SU-DHL-6 (cell line): Measurements from ENCODE around the gene ETFRF1.

Experiments used
- H2AFZ ChIP-seq: fragments of 200-600 bp; sonication (generic); 2 replicates; pipeline ENCODE4 v1.6.1; 2014; ENCODE audit warnings: low read depth, mild to moderate bottlenecking, moderate library complexity, mixed read lengths, antibody characterized with exemption, low read length; ENCODE audit not compliant: severe bottlenecking
- H3F3A ChIP-seq: fragments of 200-600 bp; shearing (Covaris generic); 2 replicates; pipeline ENCODE4 v1.6.0; 2016; ENCODE audit warnings: antibody characterized with exemption, mild to moderate bottlenecking; ENCODE audit not compliant: insufficient read depth
- H3K27ac ChIP-seq: fragments of 200-600 bp; sonication (generic); 2 replicates; pipeline ENCODE4 v1.5.1; 2016; ENCODE audit warnings: low read depth, mild to moderate bottlenecking, low read length, moderate library complexity, mixed read lengths
- H3K27me3 ChIP-seq: fragments of 200-600 bp; sonication (generic), shearing (Covaris generic); 2 replicates; pipeline ENCODE4 v1.6.0; 2014; ENCODE audit warnings: mild to moderate bottlenecking, low read length
- H3K36me3 ChIP-seq: fragments of 200-600 bp; sonication (generic); 2 replicates; pipeline ENCODE4 v1.6.1; 2014; ENCODE audit warnings: mild to moderate bottlenecking, low read length, mixed read lengths
- H3K4me2 ChIP-seq: fragments of 300-600, 200-600 bp; shearing (Covaris generic), sonication (generic); 2 replicates; pipeline ENCODE4 v1.6.0; 2014; ENCODE audit warnings: low read length, low read depth, mild to moderate bottlenecking; ENCODE audit not compliant: poor library complexity, severe bottlenecking
- H3K4me3 ChIP-seq: fragments of 200-600 bp; sonication (generic); 2 replicates; pipeline ENCODE4 v1.5.1; 2014; ENCODE audit warnings: antibody characterized with exemption, low read length, mild to moderate bottlenecking, mixed read lengths; ENCODE audit not compliant: insufficient read depth, poor library complexity, severe bottlenecking
- H3K79me2 ChIP-seq: fragments of 200-600 bp; sonication (generic); 2 replicates; pipeline ENCODE4 v1.6.1; 2014; ENCODE audit warnings: mild to moderate bottlenecking, low read length, moderate library complexity; ENCODE audit not compliant: insufficient read depth
- H3K9ac ChIP-seq: fragments of 200-600 bp; sonication (generic); 2 replicates; pipeline ENCODE4 v1.7.0; 2014; ENCODE audit warnings: mild to moderate bottlenecking, low read length
- H3K9me2 ChIP-seq: fragments of 200-600 bp; sonication (generic); replicated peaks from 2 replicates; pipeline ENCODE4 v1.6.1; 2014; ENCODE audit warnings: low read length; ENCODE audit not compliant: insufficient read depth
- H3K9me3 ChIP-seq: fragments of 200-600 bp; sonication (generic); 2 replicates; pipeline ENCODE4 v1.6.1; 2014; ENCODE audit warnings: low read length, mixed read lengths; ENCODE audit not compliant: insufficient read depth
- H4K20me1 ChIP-seq: fragments of 200-600 bp; sonication (generic); 2 replicates; pipeline ENCODE4 v1.6.1; 2014; ENCODE audit warnings: low read depth, mild to moderate bottlenecking, antibody characterized with exemption, low read length, moderate library complexity, mixed read lengths
- EZH2phosphoT487 ChIP-seq: fragments of 200-600 bp; sonication (generic), shearing (Covaris generic); conservative IDR thresholded peaks from 2 replicates; pipeline ENCODE4 v1.6.1; 2018; ENCODE audit warnings: mild to moderate bottlenecking, antibody characterized with exemption, low read length, moderate library complexity, mixed read lengths
- TF ChIP-seq, protein P1 (sequence below): fragments of 200-600 bp; sonication (generic); IDR thresholded peaks from one replicate; pipeline ENCODE4 v1.5.1; 2017; ENCODE audit warnings: antibody characterized with exemption, mild to moderate bottlenecking, low read length, moderate library complexity; ENCODE audit not compliant: insufficient read depth, poor library complexity, severe bottlenecking

The ETFRF1 gene

DNA sequence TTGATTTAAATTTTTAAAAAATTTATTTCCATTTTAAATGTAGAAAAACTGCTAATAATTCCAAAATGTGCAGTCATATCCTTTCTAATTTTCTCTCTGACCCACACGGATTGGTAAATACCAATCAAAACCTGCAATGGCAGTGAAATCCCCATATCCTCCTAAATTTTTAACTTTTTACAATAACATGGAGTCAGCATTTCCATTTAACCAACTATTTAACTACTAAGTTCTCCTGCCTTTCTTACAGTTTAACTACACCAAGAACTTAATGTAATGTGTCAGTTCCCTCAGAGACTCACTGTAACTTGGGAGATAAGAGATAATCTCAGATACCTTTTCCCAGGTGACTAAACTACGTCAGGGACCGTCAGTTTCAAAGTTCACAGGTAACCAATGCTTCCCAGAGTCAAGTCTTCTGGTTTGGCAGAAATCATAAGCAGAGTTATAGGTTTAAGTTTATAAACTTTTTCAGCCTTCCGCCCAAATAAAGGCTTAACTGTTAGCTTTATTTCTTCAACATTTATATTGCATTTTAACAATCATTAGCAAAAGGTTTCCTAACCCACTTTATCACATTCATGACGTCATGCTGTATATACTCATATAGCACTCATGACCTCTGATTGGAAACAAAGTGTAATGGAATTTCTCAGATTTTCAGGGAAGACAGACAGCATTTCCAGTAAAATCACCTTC is 48.1 kb downstream of the ETFRF1 start:
- H3K9me2 ChIP-seq: no peaks in the 10 kb centered on the region
- H3K4me2 ChIP-seq: no peak overlapping the region
- H2AFZ ChIP-seq: no peak overlapping the region
- no peaks in the 10 kb centered on the region for H4K20me1 ChIP-seq
- H3F3A ChIP-seq: peaks cover 26% of the 10 kb centered on the region; the same call in 1 of the 2 replicates
- H3K36me3 ChIP-seq: 0 out of 2 replicates have a peak, but pooled peaks cover 3% of the 10 kb centered on the region
- H3K4me3 ChIP-seq: no peak overlapping the region
- no peak overlapping the region for H3K9ac ChIP-seq
- no peak overlapping the region for H3K27ac ChIP-seq
- TF ChIP-seq, protein P1, sequence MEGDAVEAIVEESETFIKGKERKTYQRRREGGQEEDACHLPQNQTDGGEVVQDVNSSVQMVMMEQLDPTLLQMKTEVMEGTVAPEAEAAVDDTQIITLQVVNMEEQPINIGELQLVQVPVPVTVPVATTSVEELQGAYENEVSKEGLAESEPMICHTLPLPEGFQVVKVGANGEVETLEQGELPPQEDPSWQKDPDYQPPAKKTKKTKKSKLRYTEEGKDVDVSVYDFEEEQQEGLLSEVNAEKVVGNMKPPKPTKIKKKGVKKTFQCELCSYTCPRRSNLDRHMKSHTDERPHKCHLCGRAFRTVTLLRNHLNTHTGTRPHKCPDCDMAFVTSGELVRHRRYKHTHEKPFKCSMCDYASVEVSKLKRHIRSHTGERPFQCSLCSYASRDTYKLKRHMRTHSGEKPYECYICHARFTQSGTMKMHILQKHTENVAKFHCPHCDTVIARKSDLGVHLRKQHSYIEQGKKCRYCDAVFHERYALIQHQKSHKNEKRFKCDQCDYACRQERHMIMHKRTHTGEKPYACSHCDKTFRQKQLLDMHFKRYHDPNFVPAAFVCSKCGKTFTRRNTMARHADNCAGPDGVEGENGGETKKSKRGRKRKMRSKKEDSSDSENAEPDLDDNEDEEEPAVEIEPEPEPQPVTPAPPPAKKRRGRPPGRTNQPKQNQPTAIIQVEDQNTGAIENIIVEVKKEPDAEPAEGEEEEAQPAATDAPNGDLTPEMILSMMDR: no peak
- no peak for TF ChIP-seq EZH2phosphoT487
- no peaks in the 10 kb centered on the region for H3K9me3 ChIP-seq
- H3K27me3 ChIP-seq: no peaks in the 10 kb centered on the region
- peaks cover 40% of the 10 kb centered on the region for H3K79me2 ChIP-seq

DNA sequence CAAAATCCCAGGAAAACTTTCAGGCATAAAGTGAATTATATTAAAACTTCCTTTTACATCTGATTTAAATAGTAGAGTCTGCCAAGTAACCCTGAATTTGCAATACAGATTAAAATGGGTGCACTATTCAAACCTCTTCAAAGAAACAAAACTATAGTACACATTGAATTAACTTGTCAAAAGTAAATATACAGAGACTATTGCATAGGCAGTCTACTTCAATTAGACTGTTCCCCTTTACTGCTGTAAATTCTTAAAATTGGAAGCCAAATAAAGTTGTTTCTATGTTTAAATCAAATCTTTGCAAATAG is 48.6 kb downstream of the ETFRF1 start:
- H3K9me3 ChIP-seq: no peaks in the 10 kb centered on the region
- no peak overlapping the region for H3K27ac ChIP-seq
- no peaks in the 10 kb centered on the region for H4K20me1 ChIP-seq
- TF ChIP-seq, protein P1: no peak
- no peak for TF ChIP-seq EZH2phosphoT487
- H3K79me2 ChIP-seq: peaks cover 45% of the 10 kb centered on the region
- no peaks in the 10 kb centered on the region for H3K9me2 ChIP-seq
- H2AFZ ChIP-seq: no peak overlapping the region
- H3F3A ChIP-seq: peaks cover 26% of the 10 kb centered on the region; the same call in 1 of the 2 replicates
- H3K27me3 ChIP-seq: no peaks in the 10 kb centered on the region
- 0 out of 2 replicates have a peak, but pooled peaks cover 3% of the 10 kb centered on the region for H3K36me3 ChIP-seq
- H3K9ac ChIP-seq: no peak overlapping the region
- H3K4me2 ChIP-seq: no peak overlapping the region
- H3K4me3 ChIP-seq: no peak overlapping the region

DNA sequence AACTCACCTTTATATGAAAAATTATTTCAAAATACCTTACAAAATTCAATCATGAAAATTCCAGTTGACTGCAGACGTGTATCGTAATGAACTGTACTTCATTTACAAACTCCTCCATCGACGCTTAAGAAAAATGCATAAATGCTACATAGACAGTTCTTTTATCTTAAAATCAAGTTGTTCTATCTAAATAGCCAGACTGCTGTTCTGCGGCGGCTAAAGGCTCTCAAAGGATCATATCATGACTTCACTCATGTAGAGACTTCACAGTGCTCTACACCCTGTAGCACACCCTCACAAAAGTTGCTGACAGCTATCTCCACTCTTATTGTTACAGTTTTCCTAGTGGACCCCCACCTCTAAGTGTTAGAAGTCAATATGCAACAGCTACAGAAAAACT is 50.5 kb downstream of the ETFRF1 start:
- H3K9ac ChIP-seq: no peak overlapping the region
- H3K4me3 ChIP-seq: no peak overlapping the region
- no peaks in the 10 kb centered on the region for H3K27me3 ChIP-seq
- H4K20me1 ChIP-seq: no peaks in the 10 kb centered on the region
- TF ChIP-seq, protein P1: no peak
- TF ChIP-seq EZH2phosphoT487: no peak
- no peaks in the 10 kb centered on the region for H3K9me3 ChIP-seq
- peaks cover 26% of the 10 kb centered on the region; the same call in 1 of the 2 replicates for H3F3A ChIP-seq
- no peaks in the 10 kb centered on the region for H3K36me3 ChIP-seq
- no peak overlapping the region for H3K27ac ChIP-seq
- peaks cover 52% of the 10 kb centered on the region for H3K79me2 ChIP-seq
- no peaks in the 10 kb centered on the region for H3K9me2 ChIP-seq
- H3K4me2 ChIP-seq: no peak overlapping the region
- no peak overlapping the region for H2AFZ ChIP-seq
